ENCODE measurements around the gene MMP2. TPM values are rescaled to one million over a fixed set of nuclear protein-coding genes. Genes with fewer than 3 reads are reported as not detected.

The MMP2 gene
- total and polyA plus RNA-seq, 2 of the 13 experiments (the other 11 are each of a cell fraction or from before 2014, with no cell fraction given), result 0.31 to 1.3 TPM

DNA sequence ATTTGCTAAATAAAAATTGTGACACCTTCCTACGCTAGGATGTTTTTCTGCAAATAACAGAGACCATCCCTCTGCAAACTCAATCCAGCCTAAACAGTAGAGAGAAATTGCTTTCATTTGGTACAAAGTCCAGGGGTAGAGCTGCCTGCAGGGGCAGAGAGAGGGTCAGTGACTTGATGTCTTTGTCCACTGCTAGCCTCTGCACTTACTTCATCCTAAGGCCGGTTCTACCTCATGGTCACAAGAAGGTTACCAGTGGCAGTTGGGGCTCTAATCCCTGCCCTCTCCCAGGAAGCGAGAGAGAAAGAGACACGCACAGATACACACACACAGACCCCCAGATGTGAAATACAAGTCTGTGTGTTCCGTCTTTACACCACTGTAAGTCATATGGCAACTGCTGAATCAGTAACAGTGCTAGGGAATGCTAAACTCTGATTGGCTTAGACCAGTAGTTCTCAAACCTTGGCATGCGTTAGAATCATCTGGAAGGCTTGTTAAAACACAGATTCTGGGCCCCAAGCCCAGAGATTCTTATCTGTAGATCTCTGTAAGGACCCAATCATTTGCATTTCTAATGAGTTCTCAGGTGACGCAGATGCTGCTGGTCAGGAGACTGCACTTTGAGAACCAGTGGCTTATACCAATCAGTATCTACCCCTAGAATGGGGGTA is 16.8 kb downstream of the MMP2 start:
- no peak overlapping the region for H3K27ac ChIP-seq (ENCODE audit: extremely low read length, insufficient read depth, low read length)
- ChIA-PET POLR2A (no interaction called here), CTCF (ENCODE audit: low intra/inter-chr PET ratio, low total read pairs) (interaction anchor here (1.4 to 2.0 kb wide), 3 partner anchors 31 to 208 kb away, joined by 5 to 7 read pairs (median 5); no protein-coding TSS in a partner anchor)
- intact Hi-C loops (cut with micrococcal nuclease; ENCODE audit: unreplicated experiment), result no loop called here
- no peak overlapping the region for H3K9ac ChIP-seq (ENCODE audit: insufficient read depth, low read depth, low read length)
- H3K79me2 ChIP-seq (ENCODE audit: insufficient read depth, low read length), result no peaks in the 10 kb centered on the region
- no peaks in the 10 kb centered on the region for H3K27me3 ChIP-seq (ENCODE audit: control insufficient read depth in 1 of 2, insufficient read depth in 2 of 2, low read length in 2 of 2)
- 12% methylated on average over 7 of the region's 7 CpGs for WGBS (ENCODE audit: low lambda C conversion rate)
- H3K4me3 ChIP-seq (replicated peaks in 1 of 3; ENCODE audit: insufficient read depth in 1 of 3, low read depth in 2 of 3, low read length in 3 of 3), result 0 out of 6 replicates have a peak overlapping the region, but pooled peaks of 1 of the 3 experiments have one; percentile 4
- peaks cover 38% of the 10 kb centered on the region for H3K4me1 ChIP-seq (ENCODE audit: insufficient read depth, low read length)
- peak overlapping the region; percentile 43 for H3K4me2 ChIP-seq (ENCODE audit: low read depth, low read length)
- DNase-seq (ENCODE audit: low spot score), result peak; percentile 65
- no peaks in the 10 kb centered on the region for H3K36me3 ChIP-seq (replicated peaks in 1 of 2; ENCODE audit: control insufficient read depth in 1 of 2, insufficient read depth in 2 of 2, low read length in 2 of 2)
- in situ Hi-C loops (cut with HindIII; ENCODE audit: extremely low pct_ligation_motif_present, low pct_unique_long_range_greater_than_20kb), result loop anchor here (5.0 kb wide), 1 partner anchor 142 kb away; no protein-coding TSS in a partner anchor
- H4K20me1 ChIP-seq (ENCODE audit: insufficient read depth, low read length), result no peaks in the 10 kb centered on the region
- peak overlapping the region; percentile 46 for H2AFZ ChIP-seq (ENCODE audit: low read length)
- FAIRE-seq, result peak; percentile 70
- no TSS peak for BruUV-seq (replicated peaks)
- ATAC-seq, result peak; percentile 81
- H3K9me3 ChIP-seq (ENCODE audit: low read length), result no peaks in the 10 kb centered on the region
- TF ChIP-seq, protein P1, sequence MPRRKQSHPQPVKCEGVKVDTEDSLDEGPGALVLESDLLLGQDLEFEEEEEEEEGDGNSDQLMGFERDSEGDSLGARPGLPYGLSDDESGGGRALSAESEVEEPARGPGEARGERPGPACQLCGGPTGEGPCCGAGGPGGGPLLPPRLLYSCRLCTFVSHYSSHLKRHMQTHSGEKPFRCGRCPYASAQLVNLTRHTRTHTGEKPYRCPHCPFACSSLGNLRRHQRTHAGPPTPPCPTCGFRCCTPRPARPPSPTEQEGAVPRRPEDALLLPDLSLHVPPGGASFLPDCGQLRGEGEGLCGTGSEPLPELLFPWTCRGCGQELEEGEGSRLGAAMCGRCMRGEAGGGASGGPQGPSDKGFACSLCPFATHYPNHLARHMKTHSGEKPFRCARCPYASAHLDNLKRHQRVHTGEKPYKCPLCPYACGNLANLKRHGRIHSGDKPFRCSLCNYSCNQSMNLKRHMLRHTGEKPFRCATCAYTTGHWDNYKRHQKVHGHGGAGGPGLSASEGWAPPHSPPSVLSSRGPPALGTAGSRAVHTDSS (CRISPR knock-in tag; conservative IDR thresholded peaks at IDR 0.05), result no peak
- TF ChIP-seq NR1H2 (CRISPR knock-in tag; IDR thresholded peaks at IDR 0.05; ENCODE audit: borderline replicate concordance, low read depth), result no peak
- no peak for TF ChIP-seq MEIS2 (CRISPR knock-in tag; IDR thresholded peaks at IDR 0.05)
- TF ChIP-seq RFXANK (CRISPR knock-in tag; IDR thresholded peaks at IDR 0.05), result peak; percentile 98
- TF ChIP-seq MIER2 (CRISPR knock-in tag; IDR thresholded peaks at IDR 0.05), result 0 out of 2 replicates have a peak, but pooled peaks have one; percentile 43
- no peak for TF ChIP-seq U2AF1 (optimal IDR thresholded peaks at IDR 0.05; ENCODE audit: low read depth, low read length)
- TF ChIP-seq ZNF644 (CRISPR knock-in tag; IDR thresholded peaks at IDR 0.05; ENCODE audit: low read depth), result peak; percentile 21; the same call in 1 of the 2 replicates
- TF ChIP-seq SNAI1 (CRISPR knock-in tag; IDR thresholded peaks at IDR 0.05; ENCODE audit: borderline replicate concordance), result no peak
- TF ChIP-seq, protein P2, sequence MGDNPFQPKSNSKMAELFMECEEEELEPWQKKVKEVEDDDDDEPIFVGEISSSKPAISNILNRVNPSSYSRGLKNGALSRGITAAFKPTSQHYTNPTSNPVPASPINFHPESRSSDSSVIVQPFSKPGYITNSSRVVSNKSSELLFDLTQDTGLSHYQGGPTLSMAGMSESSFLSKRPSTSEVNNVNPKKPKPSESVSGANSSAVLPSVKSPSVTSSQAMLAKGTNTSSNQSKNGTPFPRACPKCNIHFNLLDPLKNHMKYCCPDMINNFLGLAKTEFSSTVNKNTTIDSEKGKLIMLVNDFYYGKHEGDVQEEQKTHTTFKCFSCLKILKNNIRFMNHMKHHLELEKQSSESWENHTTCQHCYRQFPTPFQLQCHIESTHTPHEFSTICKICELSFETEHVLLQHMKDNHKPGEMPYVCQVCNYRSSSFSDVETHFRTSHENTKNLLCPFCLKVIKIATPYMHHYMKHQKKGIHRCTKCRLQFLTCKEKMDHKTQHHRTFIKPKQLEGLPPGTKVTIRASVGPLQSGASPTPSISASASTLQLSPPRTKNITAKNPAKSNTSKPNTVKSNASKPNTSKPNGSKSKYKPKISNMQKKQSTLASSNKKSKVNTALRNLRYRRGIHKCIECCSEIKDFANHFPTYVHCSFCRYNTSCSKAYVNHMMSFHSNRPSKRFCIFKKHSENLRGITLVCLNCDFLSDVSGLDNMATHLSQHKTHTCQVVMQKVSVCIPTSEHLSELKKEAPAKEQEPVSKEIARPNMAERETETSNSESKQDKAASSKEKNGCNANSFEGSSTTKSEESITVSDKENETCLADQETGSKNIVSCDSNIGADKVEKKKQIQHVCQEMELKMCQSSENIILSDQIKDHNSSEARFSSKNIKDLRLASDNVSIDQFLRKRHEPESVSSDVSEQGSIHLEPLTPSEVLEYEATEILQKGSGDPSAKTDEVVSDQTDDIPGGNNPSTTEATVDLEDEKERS (CRISPR knock-in tag; IDR thresholded peaks at IDR 0.05), result 0 out of 2 replicates have a peak, but pooled peaks have one; percentile 33
- TF ChIP-seq RFX5 (IDR thresholded peaks at IDR 0.05; ENCODE audit: low read depth, low read length), result peak; percentile 98
- peak; percentile 94 for TF ChIP-seq ZNF7 (CRISPR knock-in tag; IDR thresholded peaks at IDR 0.05)
- peak; percentile 96 for TF ChIP-seq RFXAP (CRISPR knock-in tag; IDR thresholded peaks at IDR 0.05; ENCODE audit: borderline replicate concordance)
- peak; percentile 46; the same call in 1 of the 2 replicates for TF ChIP-seq HNF4G (IDR thresholded peaks at IDR 0.05; ENCODE audit: borderline replicate concordance, low read depth, low read length)
- TF ChIP-seq HNF4G (CRISPR knock-in tag; IDR thresholded peaks at IDR 0.05; ENCODE audit: borderline replicate concordance, low read depth), result no peak
- peak; percentile 84 for TF ChIP-seq HNF4A (CRISPR knock-in tag; IDR thresholded peaks at IDR 0.05)
- TF ChIP-seq BCL6 (CRISPR knock-in tag; IDR thresholded peaks at IDR 0.05), result 0 out of 2 replicates have a peak, but pooled peaks have one; percentile 7
- TF ChIP-seq, protein P3, sequence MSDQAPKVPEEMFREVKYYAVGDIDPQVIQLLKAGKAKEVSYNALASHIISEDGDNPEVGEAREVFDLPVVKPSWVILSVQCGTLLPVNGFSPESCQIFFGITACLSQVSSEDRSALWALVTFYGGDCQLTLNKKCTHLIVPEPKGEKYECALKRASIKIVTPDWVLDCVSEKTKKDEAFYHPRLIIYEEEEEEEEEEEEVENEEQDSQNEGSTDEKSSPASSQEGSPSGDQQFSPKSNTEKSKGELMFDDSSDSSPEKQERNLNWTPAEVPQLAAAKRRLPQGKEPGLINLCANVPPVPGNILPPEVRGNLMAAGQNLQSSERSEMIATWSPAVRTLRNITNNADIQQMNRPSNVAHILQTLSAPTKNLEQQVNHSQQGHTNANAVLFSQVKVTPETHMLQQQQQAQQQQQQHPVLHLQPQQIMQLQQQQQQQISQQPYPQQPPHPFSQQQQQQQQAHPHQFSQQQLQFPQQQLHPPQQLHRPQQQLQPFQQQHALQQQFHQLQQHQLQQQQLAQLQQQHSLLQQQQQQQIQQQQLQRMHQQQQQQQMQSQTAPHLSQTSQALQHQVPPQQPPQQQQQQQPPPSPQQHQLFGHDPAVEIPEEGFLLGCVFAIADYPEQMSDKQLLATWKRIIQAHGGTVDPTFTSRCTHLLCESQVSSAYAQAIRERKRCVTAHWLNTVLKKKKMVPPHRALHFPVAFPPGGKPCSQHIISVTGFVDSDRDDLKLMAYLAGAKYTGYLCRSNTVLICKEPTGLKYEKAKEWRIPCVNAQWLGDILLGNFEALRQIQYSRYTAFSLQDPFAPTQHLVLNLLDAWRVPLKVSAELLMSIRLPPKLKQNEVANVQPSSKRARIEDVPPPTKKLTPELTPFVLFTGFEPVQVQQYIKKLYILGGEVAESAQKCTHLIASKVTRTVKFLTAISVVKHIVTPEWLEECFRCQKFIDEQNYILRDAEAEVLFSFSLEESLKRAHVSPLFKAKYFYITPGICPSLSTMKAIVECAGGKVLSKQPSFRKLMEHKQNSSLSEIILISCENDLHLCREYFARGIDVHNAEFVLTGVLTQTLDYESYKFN (CRISPR knock-in tag; conservative IDR thresholded peaks at IDR 0.05), result peak; percentile 36; the same call in 1 of the 2 replicates

All from HepG2 (cell line).